NCI-H128 (cell line): ENCODE data around the gene PRR33.
"Not testable (repeated sequence)": the region's sequence is repeated elsewhere in the genome, so short reads cannot be mapped to it uniquely, and the experiment has no call there.

Source experiments
- DNase-seq: peaks from one replicate; lab custom pipeline; 2025; ENCODE audit not compliant: unreplicated experiment; lab: John Stamatoyannopoulos, UW

The PRR33 gene

GRCh38 chr11:1891831-1892115, at the start of gene PRR33:
Gene PRR33, minus strand, starts transcription at chr11:1891895. Its CDS starts 1,311 bp downstream, at chr11:1890584.
- DNase-seq, result no peak

GRCh38 chr11:1939788-1940187, 48.1 kb upstream of the PRR33 start:
- DNase-seq, result not testable (repeated sequence)

- DNase-seq, result no peak
These were observed 47.4 kb upstream of the PRR33 start for GRCh38 chr11:1939006-1939625.

GRCh38 chr11:1938343-1939005, 46.8 kb upstream of the PRR33 start:
- DNase-seq, result no peak

GRCh38 chr11:1937616-1938342, 46.1 kb upstream of the PRR33 start:
- DNase-seq, result no peak

- DNase-seq, result no peak
These were observed 45.3 kb upstream of the PRR33 start for GRCh38 chr11:1936781-1937615.

- DNase-seq, result no peak
These were observed 44.5 kb upstream of the PRR33 start for GRCh38 chr11:1936072-1936780.

- no peak for DNase-seq
These were observed 43.7 kb upstream of the PRR33 start for GRCh38 chr11:1935156-1936071.

GRCh38 chr11:1934335-1935155, 42.9 kb upstream of the PRR33 start:
- no peak for DNase-seq

- no peak for DNase-seq
These were observed 42.0 kb upstream of the PRR33 start for GRCh38 chr11:1933416-1934334.

- DNase-seq, result no peak
These were observed 41.0 kb upstream of the PRR33 start for GRCh38 chr11:1932681-1933080.

GRCh38 chr11:1932105-1932480, 40.4 kb upstream of the PRR33 start:
- DNase-seq, result no peak

- no peak for DNase-seq
These were observed 39.8 kb upstream of the PRR33 start for GRCh38 chr11:1931341-1932104.

GRCh38 chr11:1930462-1930830, 38.8 kb upstream of the PRR33 start:
- DNase-seq, result no peak

- DNase-seq, result no peak
These were observed 38.1 kb upstream of the PRR33 start for GRCh38 chr11:1929621-1930461.

- no peak for DNase-seq
These were observed 37.3 kb upstream of the PRR33 start for GRCh38 chr11:1928891-1929541.
